HEK293 (cell line): ENCODE results near the gene CYP2D6.

Experiments used
- EGR2 ChIP-seq: fragments of 450-650 bp; formaldehyde crosslinking; IDR thresholded peaks from 2 replicates; pipeline ENCODE4 v1.5.1; 2016; ENCODE audit warnings: low read depth, missing biosample characterization, missing genetic modification characterization
- GLI2 ChIP-seq: fragments of 450-650 bp; formaldehyde crosslinking; IDR thresholded peaks from 2 replicates; pipeline ENCODE4; 2017; ENCODE audit warnings: missing biosample characterization, missing genetic modification characterization, low read depth, borderline replicate concordance
- KLF7 ChIP-seq: fragments of 450-650 bp; formaldehyde crosslinking; IDR thresholded peaks from 2 replicates; pipeline ENCODE4 v1.5.1; 2016; ENCODE audit warnings: missing biosample characterization, missing genetic modification characterization, borderline replicate concordance
- SCRT2 ChIP-seq: fragments of 450-650 bp; formaldehyde crosslinking; IDR thresholded peaks from 2 replicates; pipeline ENCODE4 v1.5.1; 2016; ENCODE audit warnings: missing biosample characterization, missing genetic modification characterization
- ZBTB1 ChIP-seq: fragments of 450-650 bp; formaldehyde crosslinking; IDR thresholded peaks from 2 replicates; pipeline ENCODE4 v1.5.1; 2016; ENCODE audit warnings: missing biosample characterization, missing genetic modification characterization
- ZNF23 ChIP-seq: fragments of 450-650 bp; formaldehyde crosslinking; IDR thresholded peaks from 2 replicates; pipeline ENCODE4 v1.5.1; 2016; ENCODE audit warnings: missing biosample characterization, missing genetic modification characterization, borderline replicate concordance
- ZNF530 ChIP-seq: fragments of 450-650 bp; formaldehyde crosslinking; IDR thresholded peaks from 2 replicates; pipeline ENCODE4 v1.5.1; 2016; ENCODE audit warnings: low read depth, missing biosample characterization, missing genetic modification characterization
- ZNF776 ChIP-seq: fragments of 450-650 bp; formaldehyde crosslinking; IDR thresholded peaks from 2 replicates; pipeline ENCODE4 v1.5.0; 2017; ENCODE audit warnings: missing biosample characterization, missing genetic modification characterization, borderline replicate concordance
- TF ChIP-seq, protein P1 (sequence below): fragments of 450-650 bp; formaldehyde crosslinking; IDR thresholded peaks from 2 replicates; pipeline ENCODE4 v1.5.1; 2016; ENCODE audit warnings: missing biosample characterization, missing genetic modification characterization
- TF ChIP-seq, protein P2 (sequence below): fragments of 450-650 bp; formaldehyde crosslinking; IDR thresholded peaks from 2 replicates; pipeline ENCODE4 v1.5.1; 2016; ENCODE audit warnings: missing biosample characterization, missing genetic modification characterization, low read depth
- TF ChIP-seq, protein P3 (sequence below): fragments of 450-650 bp; formaldehyde crosslinking; IDR thresholded peaks from 2 replicates; pipeline ENCODE4 v1.5.1; 2016; ENCODE audit warnings: missing biosample characterization, missing genetic modification characterization

DNA sequence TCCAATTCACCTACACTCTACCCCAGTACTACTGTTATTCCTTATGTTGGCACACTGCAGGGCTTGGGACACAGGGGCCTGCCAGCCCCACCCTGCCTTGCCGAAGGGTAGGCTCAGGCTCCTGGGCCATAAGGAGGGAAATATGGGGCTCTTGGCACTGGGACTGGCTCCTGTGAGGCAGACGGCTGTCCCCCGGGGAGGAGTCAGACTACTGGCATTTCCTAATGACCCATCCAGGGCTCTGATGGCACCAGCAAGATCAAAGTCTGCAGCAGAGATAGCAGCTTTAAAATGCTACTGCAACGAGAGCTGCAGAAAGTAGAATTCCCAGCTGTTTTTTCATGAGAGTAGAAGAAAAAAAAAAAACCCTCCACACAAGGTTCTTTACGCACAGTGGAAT lies 42.2 kb upstream of the CYP2D6 start:
- TF ChIP-seq, protein P1, sequence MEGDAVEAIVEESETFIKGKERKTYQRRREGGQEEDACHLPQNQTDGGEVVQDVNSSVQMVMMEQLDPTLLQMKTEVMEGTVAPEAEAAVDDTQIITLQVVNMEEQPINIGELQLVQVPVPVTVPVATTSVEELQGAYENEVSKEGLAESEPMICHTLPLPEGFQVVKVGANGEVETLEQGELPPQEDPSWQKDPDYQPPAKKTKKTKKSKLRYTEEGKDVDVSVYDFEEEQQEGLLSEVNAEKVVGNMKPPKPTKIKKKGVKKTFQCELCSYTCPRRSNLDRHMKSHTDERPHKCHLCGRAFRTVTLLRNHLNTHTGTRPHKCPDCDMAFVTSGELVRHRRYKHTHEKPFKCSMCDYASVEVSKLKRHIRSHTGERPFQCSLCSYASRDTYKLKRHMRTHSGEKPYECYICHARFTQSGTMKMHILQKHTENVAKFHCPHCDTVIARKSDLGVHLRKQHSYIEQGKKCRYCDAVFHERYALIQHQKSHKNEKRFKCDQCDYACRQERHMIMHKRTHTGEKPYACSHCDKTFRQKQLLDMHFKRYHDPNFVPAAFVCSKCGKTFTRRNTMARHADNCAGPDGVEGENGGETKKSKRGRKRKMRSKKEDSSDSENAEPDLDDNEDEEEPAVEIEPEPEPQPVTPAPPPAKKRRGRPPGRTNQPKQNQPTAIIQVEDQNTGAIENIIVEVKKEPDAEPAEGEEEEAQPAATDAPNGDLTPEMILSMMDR, result no peak
- TF ChIP-seq ZNF530 (tag by site-specific recombination) (no peak), EGR2 (tag by site-specific recombination) (no peak), GLI2 (tag by site-specific recombination) (no peak), ZNF776 (tag by site-specific recombination) (no peak), ZBTB1 (tag by site-specific recombination) (no peak), KLF7 (tag by site-specific recombination) (no peak), SCRT2 (no peak), ZNF23 (tag by site-specific recombination) (no peak)
- TF ChIP-seq, protein P2, sequence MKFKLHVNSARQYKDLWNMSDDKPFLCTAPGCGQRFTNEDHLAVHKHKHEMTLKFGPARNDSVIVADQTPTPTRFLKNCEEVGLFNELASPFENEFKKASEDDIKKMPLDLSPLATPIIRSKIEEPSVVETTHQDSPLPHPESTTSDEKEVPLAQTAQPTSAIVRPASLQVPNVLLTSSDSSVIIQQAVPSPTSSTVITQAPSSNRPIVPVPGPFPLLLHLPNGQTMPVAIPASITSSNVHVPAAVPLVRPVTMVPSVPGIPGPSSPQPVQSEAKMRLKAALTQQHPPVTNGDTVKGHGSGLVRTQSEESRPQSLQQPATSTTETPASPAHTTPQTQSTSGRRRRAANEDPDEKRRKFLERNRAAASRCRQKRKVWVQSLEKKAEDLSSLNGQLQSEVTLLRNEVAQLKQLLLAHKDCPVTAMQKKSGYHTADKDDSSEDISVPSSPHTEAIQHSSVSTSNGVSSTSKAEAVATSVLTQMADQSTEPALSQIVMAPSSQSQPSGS (tag by site-specific recombination), result no peak
- TF ChIP-seq, protein P3, sequence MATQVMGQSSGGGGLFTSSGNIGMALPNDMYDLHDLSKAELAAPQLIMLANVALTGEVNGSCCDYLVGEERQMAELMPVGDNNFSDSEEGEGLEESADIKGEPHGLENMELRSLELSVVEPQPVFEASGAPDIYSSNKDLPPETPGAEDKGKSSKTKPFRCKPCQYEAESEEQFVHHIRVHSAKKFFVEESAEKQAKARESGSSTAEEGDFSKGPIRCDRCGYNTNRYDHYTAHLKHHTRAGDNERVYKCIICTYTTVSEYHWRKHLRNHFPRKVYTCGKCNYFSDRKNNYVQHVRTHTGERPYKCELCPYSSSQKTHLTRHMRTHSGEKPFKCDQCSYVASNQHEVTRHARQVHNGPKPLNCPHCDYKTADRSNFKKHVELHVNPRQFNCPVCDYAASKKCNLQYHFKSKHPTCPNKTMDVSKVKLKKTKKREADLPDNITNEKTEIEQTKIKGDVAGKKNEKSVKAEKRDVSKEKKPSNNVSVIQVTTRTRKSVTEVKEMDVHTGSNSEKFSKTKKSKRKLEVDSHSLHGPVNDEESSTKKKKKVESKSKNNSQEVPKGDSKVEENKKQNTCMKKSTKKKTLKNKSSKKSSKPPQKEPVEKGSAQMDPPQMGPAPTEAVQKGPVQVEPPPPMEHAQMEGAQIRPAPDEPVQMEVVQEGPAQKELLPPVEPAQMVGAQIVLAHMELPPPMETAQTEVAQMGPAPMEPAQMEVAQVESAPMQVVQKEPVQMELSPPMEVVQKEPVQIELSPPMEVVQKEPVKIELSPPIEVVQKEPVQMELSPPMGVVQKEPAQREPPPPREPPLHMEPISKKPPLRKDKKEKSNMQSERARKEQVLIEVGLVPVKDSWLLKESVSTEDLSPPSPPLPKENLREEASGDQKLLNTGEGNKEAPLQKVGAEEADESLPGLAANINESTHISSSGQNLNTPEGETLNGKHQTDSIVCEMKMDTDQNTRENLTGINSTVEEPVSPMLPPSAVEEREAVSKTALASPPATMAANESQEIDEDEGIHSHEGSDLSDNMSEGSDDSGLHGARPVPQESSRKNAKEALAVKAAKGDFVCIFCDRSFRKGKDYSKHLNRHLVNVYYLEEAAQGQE, result no peak
